Upper lobe of right lung (tissue), 1 donor: ENCODE results near the gene NUP214. TPM values are rescaled to one million over a fixed set of nuclear protein-coding genes. Genes with fewer than 3 reads are reported as not detected.
A peak's percentile ranks its signal among the peaks of the same experiment; 100 is the strongest.

Source experiments
- ATAC-seq: fragments of 200-7000 bp; cut with Tn5 transposase; one replicate; pipeline ENCODE4 v1.9.1; 2020; ENCODE audit warnings: mild to moderate bottlenecking, moderate library complexity
- DNase-seq: peaks from one replicate; pipeline ENCODE4 v3.0.0-alpha.2; 2020
- H3K27ac ChIP-seq: fragments of 200-600 bp; one replicate; pipeline ENCODE4 v1.8.0; 2022
- H3K27me3 ChIP-seq: fragments of 200-600 bp; one replicate; pipeline ENCODE4 v1.8.0; 2022; ENCODE audit warnings: mild to moderate bottlenecking
- H3K36me3 ChIP-seq: fragments of 200-600 bp; one replicate; pipeline ENCODE4 v1.8.0; 2022
- H3K4me1 ChIP-seq: fragments of 200-600 bp; one replicate; pipeline ENCODE4 v1.8.0; 2022
- H3K4me3 ChIP-seq: fragments of 200-600 bp; one replicate; pipeline ENCODE4 v1.8.0; 2022; ENCODE audit warnings: mild to moderate bottlenecking
- H3K9me3 ChIP-seq: fragments of 200-600 bp; one replicate; pipeline ENCODE4 v1.8.0; 2022
- CTCF ChIP-seq: fragments of 200-600 bp; IDR thresholded peaks from one replicate; pipeline ENCODE4 v1.8.0; 2022; ENCODE audit warnings: antibody characterized with exemption
- intact Hi-C: fragments of 100-400 bp; cut with DNase I; formaldehyde crosslinking; loops from one replicate; pipeline ENCODE4 v1.11.0; 2022
- total RNA-seq: library from RNA; stranded (reverse); fragmentation: NEBNext Ultra II Directional; extraction: Animal tissue kit (Norgen Biotek cat#: 25700); gene quantifications from one replicate; pipeline ENCODE4 v1.2.1, GENCODE V29; 2021
- donor health status: DM: no; HTN: yes; CAD: no; lungs with severe emphysema.

The NUP214 gene
- total RNA-seq, 1 donor from 2014 or later: 52.2 TPM

DNA sequence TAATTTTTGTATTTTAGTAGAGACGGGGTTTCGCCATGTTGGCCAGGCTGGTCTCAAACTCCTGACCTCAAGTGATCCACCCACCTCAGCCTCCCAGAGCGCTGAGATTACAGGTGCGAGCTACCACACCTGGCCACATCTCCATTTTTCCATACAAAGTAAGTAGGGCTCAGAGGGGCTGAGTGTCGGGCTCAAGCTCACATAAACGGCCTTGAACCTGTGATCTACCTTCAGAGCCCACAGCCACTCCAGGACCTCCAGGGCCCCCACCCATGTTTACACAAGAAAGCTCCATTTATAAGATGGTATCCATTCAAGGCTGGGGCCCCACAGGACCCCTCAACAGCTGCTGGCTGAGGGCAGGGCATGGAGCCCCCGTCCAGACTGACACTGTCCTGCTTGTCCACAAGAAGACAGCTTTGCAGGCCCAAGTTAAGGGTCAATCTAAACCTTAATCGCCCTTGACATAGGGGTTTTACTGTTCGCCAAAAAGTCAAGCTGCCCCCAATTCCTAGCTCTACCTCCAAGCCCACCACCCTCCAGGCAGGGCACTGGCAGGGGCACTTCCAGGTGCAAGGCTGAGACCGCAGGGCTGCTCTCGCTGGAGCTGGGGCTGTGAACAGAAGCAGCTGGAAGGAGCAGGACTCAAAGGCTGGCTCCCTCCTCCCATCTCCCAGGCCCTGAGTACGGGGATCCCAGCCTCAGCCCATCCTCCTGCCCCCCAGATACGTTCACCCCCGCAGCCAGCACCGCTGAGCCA lies 132.1 kb downstream of the NUP214 start:
- intact Hi-C loops: no loop called here
- peaks cover 16% of the 10 kb centered on the region for H3K36me3 ChIP-seq
- peaks cover 22% of the 10 kb centered on the region for H3K4me1 ChIP-seq
- ATAC-seq: no peak
- H3K4me3 ChIP-seq: no peak overlapping the region
- TF ChIP-seq CTCF: no peak
- no peak overlapping the region for H3K27ac ChIP-seq
- no peaks in the 10 kb centered on the region for H3K9me3 ChIP-seq
- no peak for DNase-seq
- H3K27me3 ChIP-seq: no peaks in the 10 kb centered on the region

GRCh38 chr9:131258186-131258585 lies 132.8 kb downstream of the NUP214 start:
- intact Hi-C loops: no loop called here
- Histone ChIP-seq H3K9me3 (no peaks in the 10 kb centered on the region), H3K36me3 (peaks cover 16% of the 10 kb centered on the region), H3K4me3 (no peak overlapping the region), H3K27me3 (no peaks in the 10 kb centered on the region), H3K27ac (peak overlapping the region; percentile 6), H3K4me1 (peaks cover 22% of the 10 kb centered on the region)
- DNase-seq (no peak), ATAC-seq (no peak)
- no peak for TF ChIP-seq CTCF

GRCh38 chr9:131258698-131259431 lies 133.5 kb downstream of the NUP214 start:
- no peak for DNase-seq
- Histone ChIP-seq H3K4me1 (peaks cover 22% of the 10 kb centered on the region), H3K36me3 (peaks cover 16% of the 10 kb centered on the region), H3K27ac (peak overlapping the region; percentile 6), H3K9me3 (no peaks in the 10 kb centered on the region), H3K27me3 (no peaks in the 10 kb centered on the region), H3K4me3 (no peak overlapping the region)
- TF ChIP-seq CTCF: no peak
- ATAC-seq: no peak
- intact Hi-C loops: no loop called here

DNA sequence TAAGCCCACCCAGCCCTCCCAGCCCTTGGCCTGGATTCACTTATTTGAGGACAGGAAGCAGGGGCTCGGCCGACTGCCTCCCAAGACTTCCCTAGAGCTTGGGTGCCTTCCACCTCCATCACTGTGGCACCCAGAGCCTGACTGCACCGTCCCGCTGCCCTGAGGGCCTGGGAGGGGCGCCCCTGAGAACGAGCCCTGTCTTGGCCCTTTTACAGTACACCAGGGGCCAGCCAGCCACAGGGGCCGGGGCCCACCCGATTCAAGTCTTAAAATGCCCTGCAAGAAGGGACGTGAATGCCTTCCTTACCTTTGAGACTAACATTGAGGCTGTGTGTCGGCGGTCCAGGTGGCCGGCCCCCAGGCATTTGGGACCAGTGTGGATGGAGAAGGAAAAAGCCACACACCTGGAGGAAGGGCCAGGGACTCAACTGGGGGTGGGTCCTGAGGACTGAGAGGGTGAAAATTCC lies 134.1 kb downstream of the NUP214 start:
- Histone ChIP-seq H3K36me3 (peaks cover 16% of the 10 kb centered on the region), H3K9me3 (no peaks in the 10 kb centered on the region), H3K27me3 (no peaks in the 10 kb centered on the region), H3K4me3 (no peak overlapping the region), H3K4me1 (peaks cover 22% of the 10 kb centered on the region), H3K27ac (no peak overlapping the region)
- intact Hi-C loops: no loop called here
- ATAC-seq (no peak), DNase-seq (no peak)
- no peak for TF ChIP-seq CTCF

- no peaks in the 10 kb centered on the region for H3K9me3 ChIP-seq
- no peak overlapping the region for H3K27ac ChIP-seq
- DNase-seq: no peak
- H3K4me1 ChIP-seq: peaks cover 20% of the 10 kb centered on the region
- TF ChIP-seq CTCF: no peak
- H3K27me3 ChIP-seq: no peaks in the 10 kb centered on the region
- intact Hi-C loops: no loop called here
- ATAC-seq: no peak
- peaks cover 16% of the 10 kb centered on the region for H3K36me3 ChIP-seq
- H3K4me3 ChIP-seq: no peak overlapping the region
Measured at GRCh38 chr9:131259916-131260597, 134.7 kb downstream of the NUP214 start.
